ENCODE data around the gene ZMYND19.
"Not testable (repeated sequence)": the region's sequence is repeated elsewhere in the genome, so short reads cannot be mapped to it uniquely, and the experiment has no call there.

ZMYND19 gene

GRCh38 chr9:137569609-137570203 lies 20.6 kb downstream of the ZMYND19 start:
- no peak overlapping the region for H3K27ac ChIP-seq
- no peak for DNase-seq (ENCODE audit: low spot score)
- POLR2A ChIA-PET (ENCODE audit: low non-redundant PET) = no interaction called here
- CTCF ChIA-PET = no interaction called here
- TF ChIP-seq CTCF (conservative IDR thresholded peaks at IDR 0.05; ENCODE audit: low read depth) = no peak

- POLR2A ChIA-PET (ENCODE audit: low non-redundant PET); DNase-seq (ENCODE audit: low spot score); CTCF ChIA-PET: not testable (repeated sequence)
- peak overlapping the region; percentile 35 for H3K27ac ChIP-seq
Measured at GRCh38 chr9:137568445-137568844, 21.9 kb downstream of the ZMYND19 start.

- DNase-seq (ENCODE audit: low spot score) = no peak
- no peak for TF ChIP-seq CTCF (conservative IDR thresholded peaks at IDR 0.05; ENCODE audit: low read depth)
- peak overlapping the region; percentile 29 for H3K27ac ChIP-seq
- ChIA-PET CTCF (no interaction called here), POLR2A (ENCODE audit: low non-redundant PET) (no interaction called here)
Measured at GRCh38 chr9:137564817-137565411, 25.4 kb downstream of the ZMYND19 start.

GRCh38 chr9:137564134-137564533 lies 26.2 kb downstream of the ZMYND19 start:
- no peak for DNase-seq (ENCODE audit: low spot score)
- ChIA-PET CTCF (no interaction called here), POLR2A (ENCODE audit: low non-redundant PET) (no interaction called here)
- TF ChIP-seq CTCF (conservative IDR thresholded peaks at IDR 0.05; ENCODE audit: low read depth) = no peak
- H3K27ac ChIP-seq = peak overlapping the region; percentile 29

GRCh38 chr9:137558127-137558526 lies 32.2 kb downstream of the ZMYND19 start:
- POLR2A ChIA-PET (ENCODE audit: low non-redundant PET) = no interaction called here
- peak overlapping the region; percentile 90 for H3K27ac ChIP-seq
- CTCF ChIA-PET = interaction anchor here (0.6 to 0.7 kb wide), 3 partner anchors 12 to 273 kb away, joined by 3 read pairs; no protein-coding TSS in a partner anchor
- no peak for TF ChIP-seq CTCF (conservative IDR thresholded peaks at IDR 0.05; ENCODE audit: low read depth)
- DNase-seq (ENCODE audit: low spot score) = no peak

- POLR2A ChIA-PET (ENCODE audit: low non-redundant PET) = no interaction called here
- no peak for DNase-seq (ENCODE audit: low spot score)
- CTCF ChIA-PET = no interaction called here
- no peak for TF ChIP-seq CTCF (conservative IDR thresholded peaks at IDR 0.05; ENCODE audit: low read depth)
- H3K27ac ChIP-seq = peak overlapping the region; percentile 90
Measured at GRCh38 chr9:137556069-137556838, 34.1 kb downstream of the ZMYND19 start.

GRCh38 chr9:137555179-137555578 lies 35.1 kb downstream of the ZMYND19 start:
- DNase-seq (ENCODE audit: low spot score) = no peak
- POLR2A ChIA-PET (ENCODE audit: low non-redundant PET) = no interaction called here
- peak overlapping the region; percentile 90 for H3K27ac ChIP-seq
- CTCF ChIA-PET = interaction anchor here (0.7 kb wide), 1 partner anchor 160 kb away, joined by 3 read pairs; no protein-coding TSS in a partner anchor
- no peak for TF ChIP-seq CTCF (conservative IDR thresholded peaks at IDR 0.05; ENCODE audit: low read depth)
